ENCODE results near the gene GUCY2F.

GUCY2F gene

GRCh38 chrX:109360301-109360700, 121.6 kb downstream of the GUCY2F start:
- TF ChIP-seq CTCF (IDR thresholded peaks at IDR 0.05; ENCODE audit: insufficient read depth, low read depth, low read length, missing control alignments): no peak
- no peak for DNase-seq (ENCODE audit: low read depth)
- no peak overlapping the region for H3K4me3 ChIP-seq (ENCODE audit: low read depth, low read length)

- no peak for DNase-seq (ENCODE audit: low read depth)
- no peak for TF ChIP-seq CTCF (IDR thresholded peaks at IDR 0.05; ENCODE audit: insufficient read depth, low read depth, low read length, missing control alignments)
- no peak overlapping the region for H3K4me3 ChIP-seq (ENCODE audit: low read depth, low read length)
Measured at GRCh38 chrX:109357706-109358105, 124.2 kb downstream of the GUCY2F start.

GRCh38 chrX:109356684-109357083, 125.2 kb downstream of the GUCY2F start:
- TF ChIP-seq CTCF (IDR thresholded peaks at IDR 0.05; ENCODE audit: insufficient read depth, low read depth, low read length, missing control alignments): no peak
- H3K4me3 ChIP-seq (ENCODE audit: low read depth, low read length): no peak overlapping the region
- DNase-seq (ENCODE audit: low read depth): no peak

GRCh38 chrX:109352066-109352588, 129.8 kb downstream of the GUCY2F start:
- no peak overlapping the region for H3K4me3 ChIP-seq (ENCODE audit: low read depth, low read length)
- TF ChIP-seq CTCF (IDR thresholded peaks at IDR 0.05; ENCODE audit: insufficient read depth, low read depth, low read length, missing control alignments): no peak
- no peak for DNase-seq (ENCODE audit: low read depth)

- H3K4me3 ChIP-seq (ENCODE audit: low read depth, low read length): no peak overlapping the region
- no peak for DNase-seq (ENCODE audit: low read depth)
- no peak for TF ChIP-seq CTCF (IDR thresholded peaks at IDR 0.05; ENCODE audit: insufficient read depth, low read depth, low read length, missing control alignments)
Measured at GRCh38 chrX:109351557-109351956, 130.3 kb downstream of the GUCY2F start.

GRCh38 chrX:109350551-109350950, 131.3 kb downstream of the GUCY2F start:
- no peak for TF ChIP-seq CTCF (IDR thresholded peaks at IDR 0.05; ENCODE audit: insufficient read depth, low read depth, low read length, missing control alignments)
- no peak for DNase-seq (ENCODE audit: low read depth)
- no peak overlapping the region for H3K4me3 ChIP-seq (ENCODE audit: low read depth, low read length)

- DNase-seq (ENCODE audit: low read depth): no peak
- no peak overlapping the region for H3K4me3 ChIP-seq (ENCODE audit: low read depth, low read length)
- TF ChIP-seq CTCF (IDR thresholded peaks at IDR 0.05; ENCODE audit: insufficient read depth, low read depth, low read length, missing control alignments): no peak
Measured at GRCh38 chrX:109350051-109350450, 131.8 kb downstream of the GUCY2F start.
